Stimulated activated CD4-positive, alpha-beta T cell treated with anti-CD3 and anti-CD28 coated beads, Interleukin-2, amount 100 ng/mL, for 48 hours (primary cell): ENCODE results near the gene CRHR1.

ENCODE experiments used
- DNase-seq, 2 donors: peaks; one replicate each; pipeline ENCODE4 v3.0.0-alpha.2; 2020

CRHR1 gene

DNA sequence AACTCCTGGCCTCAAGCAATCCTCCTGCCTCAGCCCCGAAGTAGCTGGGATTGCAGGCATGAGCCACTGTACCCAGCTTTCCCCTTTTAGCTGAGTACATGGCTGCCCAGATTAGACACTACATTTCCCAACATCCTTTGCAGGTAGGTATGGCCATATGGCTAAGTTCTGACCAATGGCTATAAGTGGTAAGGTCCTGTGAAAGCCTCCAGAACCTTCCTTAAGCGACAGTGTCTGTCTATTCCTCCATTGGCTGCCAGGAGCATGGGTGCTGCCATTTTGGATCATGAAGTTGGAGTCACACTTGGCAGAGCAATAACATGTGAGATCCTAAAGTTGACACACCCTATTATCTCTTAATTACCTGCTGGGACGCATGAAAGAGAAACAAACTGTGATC is 24.4 kb upstream of the CRHR1 start:
- no peak for DNase-seq

DNA sequence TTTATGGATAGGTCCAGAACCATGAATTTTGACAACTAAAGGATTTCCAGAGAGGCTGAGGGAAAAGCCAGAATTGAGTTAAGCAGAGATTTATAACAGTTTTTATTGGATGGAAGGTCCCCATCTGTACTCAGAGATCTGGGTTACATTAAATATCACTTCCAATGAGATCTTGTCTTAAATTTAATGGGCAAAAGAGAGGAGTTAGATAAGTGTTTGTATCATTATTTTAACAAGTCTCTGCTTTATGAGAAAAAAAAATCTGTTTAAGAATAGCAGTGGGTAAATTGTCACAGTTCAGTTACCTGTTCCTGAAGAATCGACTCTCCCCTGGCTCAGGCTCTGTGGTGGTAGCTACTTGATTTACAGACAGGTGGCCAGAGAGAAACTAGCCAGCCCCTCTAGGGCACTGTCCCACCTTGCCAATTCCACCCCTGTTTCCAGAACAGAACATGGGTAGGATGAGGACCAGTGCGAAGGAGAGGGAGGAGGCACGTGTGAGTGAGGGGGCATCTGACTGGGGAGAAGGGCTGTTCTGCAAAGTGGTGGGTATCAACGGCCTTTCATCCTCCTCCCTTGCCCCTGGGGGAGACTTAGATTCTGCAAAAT is 22.1 kb upstream of the CRHR1 start:
- no peak for DNase-seq

DNA sequence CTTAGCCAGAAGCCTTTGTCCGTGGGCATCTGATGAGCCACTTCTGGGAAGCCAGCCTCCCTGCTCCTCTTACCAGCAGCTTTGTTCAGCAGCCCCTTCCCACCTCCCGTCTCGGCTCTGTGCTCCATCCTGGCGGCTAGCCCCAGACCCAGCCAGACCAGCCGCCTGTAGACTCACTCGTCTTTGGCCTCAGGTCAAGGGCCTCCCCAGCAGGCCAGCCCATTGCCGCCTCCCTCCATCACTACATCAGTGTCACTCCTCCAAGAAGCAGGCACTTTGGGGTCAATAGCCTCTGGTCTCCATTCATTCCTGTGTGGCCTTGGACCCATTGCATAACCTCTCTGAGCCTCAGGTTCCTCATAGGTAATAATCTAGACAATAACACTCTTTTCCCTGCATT is 20.9 kb upstream of the CRHR1 start:
- DNase-seq, result no peak

DNA sequence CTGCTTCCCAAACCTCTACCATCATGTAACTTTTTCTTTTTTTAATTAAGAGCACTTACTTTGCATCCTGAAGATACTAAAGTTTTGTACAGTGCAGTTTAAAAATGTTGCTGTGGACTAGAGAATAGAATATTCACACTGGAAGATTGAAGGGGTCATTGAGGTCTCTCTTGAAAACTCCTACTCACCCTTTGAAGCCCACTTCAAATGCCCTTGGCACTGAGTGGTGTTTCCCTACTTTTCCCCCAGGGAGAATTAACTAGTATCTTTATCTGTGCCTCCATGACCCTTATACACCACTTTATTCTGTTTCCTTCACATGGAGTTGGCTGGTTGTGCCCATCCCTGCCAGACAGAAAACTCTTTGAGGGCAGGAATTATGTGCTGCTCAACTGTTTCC is 19.6 kb upstream of the CRHR1 start:
- DNase-seq, result no peak

DNA sequence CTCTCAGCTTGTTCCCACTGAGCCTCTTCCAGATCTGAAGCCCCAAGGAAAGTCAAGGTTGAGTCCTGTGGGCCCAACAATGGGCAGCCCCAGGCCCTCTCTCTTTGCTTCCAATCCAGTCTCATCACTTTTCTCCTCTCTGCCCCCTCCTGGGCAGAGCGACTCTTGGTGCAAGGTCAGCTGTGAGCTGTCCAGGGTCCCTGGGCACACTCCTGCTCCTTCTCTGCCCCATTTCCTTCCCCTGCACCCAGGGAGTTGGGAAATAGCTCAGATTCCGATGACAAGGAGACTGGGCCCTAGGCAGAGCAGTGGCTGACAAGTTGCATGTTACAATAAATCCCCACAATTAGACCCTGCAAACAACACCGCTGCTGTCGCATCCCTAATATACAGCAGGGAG is 16.1 kb upstream of the CRHR1 start:
- DNase-seq, result no peak

DNA sequence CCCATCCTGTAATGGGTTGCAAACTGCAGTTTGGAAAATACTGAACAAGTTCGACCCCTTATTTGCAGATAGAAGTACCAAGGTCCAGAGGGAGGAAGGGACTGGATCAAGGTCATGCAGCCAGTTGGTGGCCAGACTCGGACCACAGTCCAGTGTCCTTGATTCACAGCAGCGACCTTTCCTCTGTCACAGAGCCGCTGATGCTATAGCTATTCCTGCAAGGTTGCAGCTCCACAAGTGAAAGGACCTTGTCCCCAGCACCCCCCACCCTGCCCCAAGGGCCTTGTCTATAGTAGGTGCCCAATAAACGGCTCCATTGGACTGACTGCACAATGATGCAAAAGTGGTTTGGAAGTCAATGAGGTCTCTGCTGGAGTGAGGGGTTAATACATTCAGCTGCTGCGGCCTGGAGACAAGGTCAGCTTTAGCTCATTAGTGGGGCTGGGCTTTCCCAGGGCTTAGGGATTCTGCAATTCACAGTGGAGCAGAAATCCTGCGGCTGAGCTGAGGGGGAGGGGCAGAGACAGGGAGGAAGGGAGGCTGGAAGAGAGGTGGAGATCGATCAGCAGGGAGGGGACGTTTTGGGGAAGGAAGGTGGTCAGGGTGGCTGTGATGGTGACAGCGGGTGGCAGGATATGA is 13.4 kb upstream of the CRHR1 start:
- no peak for DNase-seq

DNA sequence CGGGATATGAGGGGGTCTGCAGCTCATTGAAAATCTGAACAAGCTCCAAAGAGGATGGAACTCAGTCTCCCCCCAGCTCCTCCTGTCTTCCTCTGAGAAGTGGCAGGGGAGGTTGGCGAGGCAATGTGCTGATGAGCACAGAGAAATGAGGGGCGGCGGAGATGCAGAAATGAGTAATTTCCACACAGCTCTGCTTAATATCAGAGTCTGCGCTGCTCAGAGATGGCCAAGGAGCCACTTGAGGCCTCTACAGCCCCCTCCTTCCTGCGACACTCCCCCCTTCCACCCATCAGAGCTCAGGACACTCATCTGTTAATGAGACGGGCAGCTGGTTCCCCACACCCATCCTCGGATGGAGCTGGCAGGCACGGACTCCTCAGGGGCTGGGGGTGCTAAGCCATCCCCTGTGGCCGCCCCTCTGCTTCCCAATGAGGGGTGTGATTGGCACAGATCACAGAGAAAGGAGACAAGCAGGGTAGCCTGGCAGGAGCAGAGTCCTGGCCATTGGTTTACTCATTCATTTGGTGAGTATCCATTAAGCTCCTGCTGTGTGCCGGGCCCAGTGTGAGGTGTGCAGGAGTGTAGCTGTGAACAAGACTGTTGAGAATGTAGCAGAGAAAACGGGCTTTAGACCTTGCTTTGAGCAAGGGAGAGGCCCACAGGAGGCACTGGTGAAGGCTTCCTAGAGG is 12.7 kb upstream of the CRHR1 start:
- no peak for DNase-seq

DNA sequence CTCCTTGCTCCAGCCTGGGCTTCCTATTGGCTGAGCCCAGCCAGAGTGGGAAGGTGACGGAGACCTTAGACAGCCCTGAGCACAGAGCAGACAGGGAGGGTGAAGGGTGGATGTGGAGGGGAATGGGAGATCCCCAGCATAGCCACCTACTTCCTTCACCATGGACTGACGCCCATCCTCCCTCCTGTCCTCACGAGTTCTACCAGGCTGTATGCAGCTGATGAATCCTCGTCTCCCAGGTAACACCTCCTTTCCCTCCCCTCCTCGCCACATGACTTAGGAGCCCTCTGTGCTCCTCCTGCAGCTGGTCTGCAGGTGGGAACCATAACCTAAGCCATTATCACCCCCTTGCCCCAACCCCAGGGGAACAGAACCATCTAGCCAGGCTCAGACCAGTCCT is 9.0 kb upstream of the CRHR1 start:
- DNase-seq, result no peak

DNA sequence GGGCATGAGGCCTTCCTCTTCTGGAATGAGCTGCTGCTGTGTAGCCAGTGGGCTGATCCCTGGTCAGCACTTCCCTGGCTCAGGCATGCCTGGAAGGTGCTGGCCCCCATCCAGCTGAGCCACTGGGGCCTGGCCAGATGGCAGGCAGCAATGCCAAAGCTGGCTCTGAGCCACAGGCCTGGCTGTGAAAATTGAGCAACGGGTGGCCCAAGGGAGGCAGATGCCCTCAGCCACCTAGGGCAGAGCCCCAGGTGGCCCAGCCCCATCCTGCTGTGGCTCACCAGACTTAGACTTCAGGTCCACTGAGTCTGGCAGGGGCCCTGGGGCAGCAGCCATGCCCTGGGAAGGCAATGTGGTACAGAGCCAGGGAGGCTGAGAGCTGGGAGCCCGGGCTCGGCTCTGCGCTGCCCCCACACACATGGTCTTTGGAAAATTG is 8.5 kb upstream of the CRHR1 start:
- no peak for DNase-seq

DNA sequence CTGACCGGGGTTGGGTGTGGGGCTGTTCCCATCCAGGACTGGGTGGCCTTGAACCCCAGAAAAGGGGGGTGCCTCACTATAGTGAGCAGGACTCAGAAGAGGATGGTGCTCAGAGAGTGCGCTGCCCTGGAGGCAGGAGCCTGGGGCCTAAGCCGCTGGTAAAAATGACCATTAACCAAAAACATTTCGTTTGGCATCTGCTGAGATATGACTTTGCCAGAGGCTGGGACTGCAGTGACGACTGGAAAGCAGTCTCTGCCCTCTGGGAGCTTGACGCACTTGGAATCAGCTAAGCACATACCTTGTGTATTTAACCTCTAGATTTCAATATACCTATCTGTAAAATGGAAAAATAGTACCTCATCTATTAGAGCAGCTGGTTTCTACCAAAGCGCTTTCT is 7.2 kb upstream of the CRHR1 start:
- DNase-seq, result no peak

DNA sequence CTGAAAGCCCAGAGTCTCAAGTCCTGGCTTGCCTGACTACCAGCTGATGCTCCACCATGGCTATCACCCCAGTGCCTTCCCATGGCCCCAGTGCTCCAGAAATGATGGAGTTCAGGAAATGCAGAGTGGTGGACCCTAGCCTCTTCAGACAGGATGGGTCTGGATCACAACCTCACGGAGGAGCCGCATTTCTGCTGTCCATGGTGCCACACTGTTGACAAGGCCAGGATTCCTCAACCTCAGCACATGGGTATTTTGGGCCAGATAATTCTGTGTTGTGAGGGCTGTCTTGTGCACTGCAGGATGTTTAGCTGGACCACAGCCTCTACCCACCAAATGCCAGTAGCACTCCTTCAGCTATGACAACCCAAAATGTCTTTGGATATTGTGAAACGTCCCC is 6.7 kb upstream of the CRHR1 start:
- DNase-seq, result no peak

DNA sequence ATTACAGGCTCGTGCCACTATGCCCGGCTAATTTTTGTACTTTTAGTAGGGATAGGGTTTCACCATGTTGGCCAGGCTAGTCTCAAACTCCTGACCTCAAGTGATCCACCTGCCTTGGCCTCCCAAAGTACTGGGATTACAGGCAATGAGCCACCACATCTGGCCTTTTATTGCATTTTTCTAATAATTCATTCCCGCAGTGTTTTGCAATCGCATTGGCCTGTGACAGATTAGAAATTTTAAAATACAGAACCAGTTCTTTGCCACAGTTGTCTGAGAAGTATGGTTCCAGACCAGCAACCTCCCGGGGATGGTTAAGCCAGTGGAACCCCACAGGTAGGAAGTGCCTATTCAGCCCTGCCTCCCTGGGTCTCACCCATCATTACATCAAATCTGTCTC is 3.2 kb upstream of the CRHR1 start:
- no peak for DNase-seq

DNA sequence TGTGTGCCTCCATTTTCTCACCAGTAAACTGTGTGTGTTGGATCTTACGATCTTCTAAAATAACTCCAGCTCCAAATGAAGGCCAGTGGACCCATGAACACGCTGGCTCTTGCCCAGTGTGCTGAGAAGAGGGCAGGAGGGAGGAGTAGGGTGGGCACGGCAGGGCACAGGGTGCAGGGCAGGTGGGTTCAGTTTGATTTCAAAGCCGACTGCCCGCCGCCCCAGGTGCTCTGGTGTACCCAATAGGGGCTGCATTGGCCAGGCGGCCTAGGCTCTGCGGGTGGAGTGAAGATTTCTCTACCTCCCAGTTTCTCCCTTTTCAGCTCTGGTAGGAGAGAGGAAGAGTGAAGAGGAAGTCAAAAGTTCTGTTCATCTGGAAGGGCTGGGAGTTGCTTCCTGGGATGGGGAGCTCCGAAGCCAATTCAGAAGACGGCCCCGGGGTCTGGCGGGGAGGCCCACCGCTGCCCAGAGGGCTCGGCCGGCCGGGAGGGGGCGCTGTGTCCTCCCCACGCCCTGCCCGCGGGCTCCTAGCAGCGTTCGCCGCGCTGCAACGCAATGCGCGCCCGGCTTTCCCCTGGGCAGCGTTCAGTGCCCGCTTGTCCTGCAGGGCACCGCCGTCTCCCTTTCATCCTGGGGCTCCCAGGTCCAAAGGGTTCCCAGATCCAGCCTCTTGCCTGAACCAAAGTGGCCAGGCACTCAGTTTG is 1.1 kb upstream of the CRHR1 start:
- peak; percentile 52 to 57 for DNase-seq

DNA sequence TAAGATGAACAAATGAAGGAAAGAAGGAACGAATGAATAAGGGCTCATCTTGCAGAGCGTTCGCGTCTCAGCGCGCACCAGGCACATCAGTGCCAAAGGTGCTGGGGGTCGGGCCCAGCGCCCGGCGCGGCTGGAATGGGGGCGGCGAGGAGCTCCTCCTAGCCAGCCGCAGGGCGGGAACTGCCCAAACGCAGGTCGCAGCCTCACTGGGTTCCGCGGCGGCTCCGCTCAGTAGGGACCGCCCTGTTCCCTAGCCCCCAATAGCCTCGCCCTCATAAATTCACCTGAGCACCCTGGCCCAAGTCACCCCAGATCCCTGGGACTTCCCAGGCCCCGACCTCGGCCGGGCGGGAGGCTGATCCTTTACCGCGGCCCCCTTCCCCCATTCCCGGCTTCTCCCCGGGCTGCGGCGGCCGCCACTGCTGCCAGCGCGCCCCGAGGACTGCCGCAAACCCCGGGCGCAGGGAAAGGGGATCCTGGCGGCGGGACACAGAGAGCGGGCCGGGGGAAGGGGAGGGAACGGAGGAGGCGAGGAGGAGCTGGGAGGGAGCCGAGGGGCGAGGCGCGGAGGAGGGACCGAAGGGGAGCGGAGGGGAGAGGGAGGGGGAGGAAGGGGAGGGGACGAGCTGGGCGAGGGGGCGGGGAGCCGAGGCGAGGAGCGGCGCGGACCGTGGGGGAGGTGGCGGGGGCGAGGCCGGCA is 377 bp upstream of the CRHR1 start:
- DNase-seq, result no peak

DNA sequence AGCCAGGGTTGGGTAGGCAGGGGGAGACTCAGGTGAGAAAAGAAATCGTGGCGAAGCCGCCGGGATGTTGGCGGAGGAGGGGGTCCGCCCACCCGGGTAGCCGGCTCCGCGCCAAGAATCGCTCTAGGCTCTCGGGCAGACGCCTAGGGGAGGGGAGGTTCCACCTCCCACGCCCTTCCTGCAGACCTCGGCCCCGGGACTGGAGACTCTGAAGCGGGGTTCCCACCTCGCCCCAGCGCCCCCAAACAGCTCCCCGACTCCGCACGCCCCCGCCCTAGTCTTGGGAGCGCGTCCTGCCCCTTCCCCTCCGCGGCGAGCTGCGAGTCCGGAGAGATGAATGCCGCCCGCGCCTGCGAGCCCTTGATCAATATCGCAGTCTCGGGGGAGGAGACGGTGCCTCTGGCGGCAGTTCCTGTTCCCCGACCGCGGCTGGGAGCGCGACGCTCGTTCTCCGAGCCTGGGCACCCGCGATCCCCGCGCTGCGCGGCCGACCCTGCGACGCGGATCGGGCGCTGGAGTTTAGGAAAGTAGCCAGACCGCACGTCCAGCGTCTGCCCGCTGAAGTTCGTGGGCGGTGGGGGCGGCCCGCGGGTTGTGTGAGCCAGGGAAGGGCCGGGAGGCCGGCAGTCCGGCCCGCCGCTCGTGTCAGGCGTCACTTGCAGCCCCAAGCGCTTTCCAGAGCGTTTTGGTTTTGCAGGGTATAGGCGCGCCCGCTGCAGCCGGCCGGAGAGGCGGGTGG is 790 bp downstream of the CRHR1 start:
- peak; percentile 35 for DNase-seq

DNA sequence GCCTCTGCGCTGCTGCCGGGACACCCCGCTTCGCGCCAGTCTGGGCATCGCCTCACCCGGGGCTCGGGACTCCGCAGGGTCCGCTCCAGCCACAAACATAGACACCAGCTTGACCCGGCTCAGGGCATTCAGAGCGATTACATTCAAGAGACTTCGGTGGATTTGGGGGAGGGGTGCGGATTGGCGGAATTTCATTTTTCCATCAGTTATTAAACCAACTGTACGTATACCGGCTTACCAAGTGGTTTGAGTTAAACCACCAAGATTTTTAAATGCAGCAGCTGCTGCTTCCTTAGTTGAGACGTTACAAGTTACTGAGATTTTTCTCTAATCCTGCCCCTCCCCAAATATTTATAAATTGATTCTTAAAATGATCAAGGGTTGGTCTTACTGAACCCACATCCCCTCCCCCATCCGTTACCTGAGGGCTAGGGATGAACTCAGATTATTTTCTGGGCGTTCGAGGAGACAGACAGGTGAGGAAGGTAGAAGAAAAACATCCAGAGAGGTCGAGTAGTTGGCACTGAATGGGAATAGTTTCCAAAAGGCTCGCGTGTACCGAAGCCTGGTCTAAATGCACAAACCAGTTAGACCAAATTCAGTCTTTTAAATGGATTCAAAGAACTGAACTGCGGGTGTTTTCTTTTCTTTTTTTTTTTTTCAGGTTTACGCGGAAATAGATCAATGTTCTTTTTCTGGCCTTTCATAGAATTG is 1.5 kb downstream of the CRHR1 start:
- DNase-seq, result no peak

DNA sequence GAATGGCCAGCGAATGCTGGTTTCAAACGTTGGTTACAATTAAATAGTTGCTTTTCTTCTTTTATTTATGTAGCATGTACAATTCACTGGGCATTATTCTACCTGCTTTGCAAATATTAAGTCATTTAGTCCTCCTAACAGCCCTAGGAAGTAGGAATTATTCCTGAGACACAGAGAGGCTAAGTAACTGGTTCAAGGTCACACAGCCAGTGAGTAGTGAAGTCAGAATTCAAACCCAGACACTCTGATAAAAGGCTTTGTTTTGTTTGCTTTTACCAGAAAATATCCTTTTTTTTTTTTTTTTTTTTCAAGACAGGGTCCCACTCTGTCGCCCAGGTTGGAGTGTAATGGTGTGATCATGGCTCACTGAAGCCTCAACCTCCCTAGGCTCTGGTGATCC is 2.2 kb downstream of the CRHR1 start:
- DNase-seq, result no peak

DNA sequence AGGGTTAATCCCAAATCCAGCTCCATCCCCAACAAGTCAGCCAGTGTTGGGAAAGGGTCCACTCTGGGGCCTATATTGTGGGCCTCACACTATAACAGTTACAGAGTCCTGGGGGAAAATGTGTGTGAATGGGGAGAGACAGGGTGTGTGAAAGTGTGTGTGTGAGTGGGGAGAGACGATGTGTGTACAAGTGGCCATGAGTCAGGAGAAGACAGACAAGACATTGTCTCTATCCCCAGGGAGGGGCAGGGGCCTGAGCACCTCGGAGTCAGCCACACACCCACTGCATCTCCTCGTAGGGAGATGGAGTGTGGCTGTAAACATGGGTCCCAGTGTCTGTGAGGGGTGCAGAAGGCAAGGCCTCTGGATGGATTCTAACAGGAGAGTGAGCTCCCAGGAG is 2.9 kb downstream of the CRHR1 start:
- DNase-seq, result no peak

DNA sequence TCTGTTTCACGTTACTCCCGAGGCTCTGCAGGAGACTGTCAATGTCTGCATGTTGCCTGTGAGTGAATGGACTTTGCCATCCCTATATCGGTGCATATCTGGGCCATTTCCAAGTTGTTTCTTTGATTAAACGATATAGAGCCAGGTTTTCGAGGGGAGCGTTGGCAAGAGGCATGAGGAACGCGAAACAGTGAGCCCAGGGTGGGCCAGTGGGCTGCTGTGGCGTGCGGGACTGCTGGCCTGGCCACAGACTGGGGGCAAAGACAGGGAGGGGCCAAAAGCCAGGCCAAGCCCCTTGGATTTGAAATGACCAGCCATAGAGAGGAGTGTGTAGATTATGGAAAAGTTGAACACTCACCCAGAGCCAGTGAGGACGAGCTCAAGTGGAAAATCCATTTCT is 3.5 kb downstream of the CRHR1 start:
- DNase-seq, result no peak

DNA sequence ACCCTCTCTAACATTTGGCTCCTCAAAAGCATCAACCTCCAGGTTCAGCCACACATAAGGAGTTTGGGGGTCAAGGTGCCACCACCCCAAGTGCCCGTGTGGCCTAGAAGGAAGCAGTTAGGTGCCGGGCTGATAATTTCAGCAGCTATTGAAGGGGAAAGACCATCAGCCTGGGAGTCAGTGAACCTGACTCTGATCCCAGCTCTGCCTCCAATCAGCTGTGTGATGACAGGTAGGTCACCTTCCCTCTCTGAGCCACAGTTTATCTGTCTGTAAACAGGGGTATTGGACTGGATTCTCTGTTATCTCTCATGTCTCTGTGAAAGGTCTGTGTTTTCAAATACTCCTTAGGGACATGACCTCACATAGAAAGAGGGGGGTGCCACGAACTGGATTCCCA is 3.9 kb downstream of the CRHR1 start:
- DNase-seq, result no peak

DNA sequence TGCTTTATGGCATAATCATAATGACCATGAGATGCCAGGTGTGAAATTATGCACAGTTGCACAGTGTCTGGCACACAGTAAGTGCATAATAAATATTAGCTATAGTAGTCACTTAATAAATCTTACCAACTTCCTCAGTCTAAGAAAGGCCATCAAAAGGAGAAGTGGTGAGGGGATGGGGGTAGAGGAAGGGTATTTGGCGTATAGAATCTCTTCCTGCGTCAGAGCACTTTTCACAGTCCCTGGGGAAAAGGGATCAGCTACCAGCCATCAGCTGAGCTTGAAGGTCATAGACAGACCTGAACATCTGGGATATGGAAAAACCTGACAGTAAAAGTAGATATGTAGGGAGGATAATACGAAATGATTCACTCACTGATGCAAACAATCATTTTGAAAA is 5.8 kb downstream of the CRHR1 start:
- no peak for DNase-seq
